ENCODE measurements around the gene OR2A2.
"Not testable (repeated sequence)": the region's sequence is repeated elsewhere in the genome, so short reads cannot be mapped to it uniquely, and the experiment has no call there.

Gene OR2A2, protein sequence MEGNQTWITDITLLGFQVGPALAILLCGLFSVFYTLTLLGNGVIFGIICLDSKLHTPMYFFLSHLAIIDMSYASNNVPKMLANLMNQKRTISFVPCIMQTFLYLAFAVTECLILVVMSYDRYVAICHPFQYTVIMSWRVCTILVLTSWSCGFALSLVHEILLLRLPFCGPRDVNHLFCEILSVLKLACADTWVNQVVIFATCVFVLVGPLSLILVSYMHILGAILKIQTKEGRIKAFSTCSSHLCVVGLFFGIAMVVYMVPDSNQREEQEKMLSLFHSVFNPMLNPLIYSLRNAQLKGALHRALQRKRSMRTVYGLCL

GRCh38 chr7:144109283-144109682 is at the start of gene OR2A2:
OR2A2 (plus strand) TSS chr7:144109583; CDS start chr7:144109583, 0 bp downstream.
- DNase-seq: no peak

DNA sequence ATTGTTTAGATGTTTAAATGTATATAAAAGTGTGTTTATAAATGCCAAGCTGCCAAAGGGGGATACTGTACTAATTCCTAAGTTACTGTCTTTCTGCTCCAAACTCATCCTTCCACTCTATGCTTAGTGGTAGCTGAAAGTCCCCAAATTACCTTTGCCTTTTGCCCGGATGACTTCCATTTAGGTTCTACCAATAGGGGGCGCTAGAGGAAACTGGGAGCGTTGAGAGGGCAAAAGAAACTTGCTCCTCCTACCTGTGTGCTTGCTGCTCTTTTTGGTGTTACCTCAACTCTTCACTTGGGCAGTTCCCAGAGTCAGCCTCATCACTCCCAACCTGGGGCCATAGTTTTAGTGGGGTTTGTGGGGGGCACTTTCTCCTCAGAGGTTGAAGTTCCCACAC is 45.7 kb upstream of the OR2A2 start:
- DNase-seq: no peak

DNA sequence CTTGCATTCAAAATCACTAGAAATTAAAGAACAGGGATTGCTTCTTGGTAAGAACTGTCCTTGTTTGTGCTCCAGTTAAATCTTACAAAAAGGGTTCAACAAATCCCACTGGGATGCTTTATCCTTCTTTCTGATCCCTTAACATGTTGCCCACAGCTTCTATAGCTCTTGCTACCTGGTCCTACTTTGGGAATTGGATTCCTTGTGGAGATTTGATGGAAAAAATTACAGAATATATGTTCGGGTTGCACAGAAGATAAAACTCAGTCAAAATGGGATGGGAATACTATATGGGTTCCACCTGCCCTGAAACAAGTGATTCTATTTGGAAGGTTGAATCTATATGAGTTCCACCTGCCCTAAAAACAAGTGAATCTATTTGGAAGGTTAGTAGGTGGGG is 39.9 kb upstream of the OR2A2 start, which contains the start of gene OR2A25:
Gene OR2A25, plus strand, starts transcription at position 301 of the 400 bp plus-strand sequence. CDS start 4,409 bp downstream, outside the sequence.
- no peak for DNase-seq

DNA sequence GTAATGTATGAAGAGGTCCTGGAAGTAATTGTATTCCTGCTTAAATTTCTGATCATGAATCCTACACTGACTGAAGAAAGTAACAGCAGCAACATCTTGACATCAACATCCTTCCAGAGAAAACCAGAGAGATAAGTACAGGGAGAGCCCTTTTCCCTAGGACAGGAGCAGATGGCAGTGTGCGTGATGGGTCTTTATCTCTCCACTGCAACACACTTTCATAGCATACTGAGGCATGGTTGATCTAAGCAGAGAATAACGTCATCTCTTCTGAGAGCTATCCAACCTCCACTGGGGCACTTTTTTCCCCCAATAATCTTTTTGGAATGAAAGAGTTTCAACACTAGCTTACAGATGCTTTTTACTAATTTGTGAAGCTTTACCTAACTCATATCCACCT is 39.4 kb upstream of the OR2A2 start:
- no peak for DNase-seq

GRCh38 chr7:144074374-144074773 is 35.0 kb upstream of the OR2A2 start:
- DNase-seq: no peak

- DNase-seq: no peak
These were observed 23.4 kb upstream of the OR2A2 start, which contains the start of gene OR2A12 for GRCh38 chr7:144085978-144086377. OR2A12 (plus strand) TSS chr7:144086278; CDS start chr7:144095108, 8,830 bp downstream.

DNA sequence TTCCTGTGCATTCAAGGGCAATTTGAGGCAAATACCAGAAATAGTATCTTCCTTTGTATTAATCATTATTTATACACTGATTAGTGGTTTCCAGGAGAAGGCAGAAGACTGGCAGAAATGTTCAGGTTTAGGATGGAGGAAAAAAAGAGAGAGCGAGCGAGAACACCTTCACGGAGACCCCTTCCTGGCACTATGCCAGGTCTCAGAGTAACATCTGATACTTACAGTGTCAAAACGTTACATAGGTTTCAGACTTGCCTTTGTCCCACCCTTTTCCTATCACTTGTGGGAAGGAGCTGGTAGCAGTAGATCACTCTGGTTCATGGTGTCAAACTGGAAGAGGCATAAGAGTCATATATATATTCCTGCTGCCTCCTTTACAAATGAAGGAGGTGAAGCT is 22.7 kb upstream of the OR2A2 start:
- DNase-seq: no peak

- no peak for DNase-seq
These were observed 22.2 kb upstream of the OR2A2 start for GRCh38 chr7:144087230-144087629.

DNA sequence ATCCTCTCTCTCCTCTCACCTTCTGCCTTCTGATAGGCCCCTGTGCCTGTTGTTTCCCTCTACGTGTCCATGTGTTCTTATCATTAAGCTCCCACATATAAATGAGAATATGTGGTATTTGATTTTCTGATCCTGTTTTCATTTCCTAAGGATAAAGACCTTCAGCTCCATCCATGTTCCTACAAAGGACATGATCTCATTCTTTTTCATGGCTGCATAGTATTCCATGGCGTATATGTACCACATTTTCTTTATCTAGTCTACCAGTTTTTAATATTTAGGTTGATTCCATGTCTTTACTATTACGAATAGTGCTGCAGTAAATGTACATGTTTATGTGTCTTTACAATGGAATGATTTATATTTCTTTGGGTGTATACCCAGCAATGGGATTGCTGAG is 18.7 kb upstream of the OR2A2 start:
- DNase-seq: no peak

- DNase-seq: no peak
These were observed 10.6 kb upstream of the OR2A2 start for GRCh38 chr7:144098776-144099175.

DNA sequence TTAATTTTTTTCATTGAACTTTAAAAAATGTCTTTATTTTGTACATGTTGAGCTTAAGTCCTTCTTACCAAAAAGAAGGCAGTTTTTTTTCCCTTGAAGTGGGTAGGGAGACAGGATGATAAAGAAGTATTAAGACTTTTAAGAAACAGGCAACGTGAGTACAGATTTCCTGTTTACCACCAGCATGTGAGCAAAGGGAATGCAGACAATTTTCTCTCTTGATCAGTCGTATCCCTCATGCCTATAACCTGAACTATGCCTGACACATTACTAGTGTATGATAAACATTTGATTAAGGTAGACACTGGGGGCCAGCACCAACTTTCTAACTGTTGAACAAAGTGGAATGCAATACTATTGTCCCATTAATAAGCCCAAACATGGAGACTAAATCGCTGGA is 8.8 kb upstream of the OR2A2 start:
- DNase-seq: no peak

DNA sequence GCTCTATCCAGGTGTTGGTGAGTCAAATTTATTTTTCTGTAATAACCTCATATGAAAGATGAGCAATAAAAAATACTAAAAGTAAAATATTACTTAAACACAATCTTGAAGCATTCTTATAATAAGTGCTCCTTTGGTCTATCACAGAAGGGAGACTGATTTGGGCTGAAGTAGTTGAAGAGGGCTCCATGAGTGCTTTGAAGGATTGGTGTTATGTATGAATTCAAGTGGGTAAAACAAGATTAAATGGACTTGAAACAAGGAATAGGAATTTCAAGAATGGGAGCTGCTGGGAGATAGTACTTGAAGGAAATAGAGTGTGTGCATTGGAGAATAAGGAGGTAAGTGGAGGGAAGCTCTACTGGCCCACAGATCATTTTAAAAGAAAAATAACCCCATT is 7.3 kb upstream of the OR2A2 start:
- peak in 1 of 3 experiments; percentile 51 for DNase-seq

DNA sequence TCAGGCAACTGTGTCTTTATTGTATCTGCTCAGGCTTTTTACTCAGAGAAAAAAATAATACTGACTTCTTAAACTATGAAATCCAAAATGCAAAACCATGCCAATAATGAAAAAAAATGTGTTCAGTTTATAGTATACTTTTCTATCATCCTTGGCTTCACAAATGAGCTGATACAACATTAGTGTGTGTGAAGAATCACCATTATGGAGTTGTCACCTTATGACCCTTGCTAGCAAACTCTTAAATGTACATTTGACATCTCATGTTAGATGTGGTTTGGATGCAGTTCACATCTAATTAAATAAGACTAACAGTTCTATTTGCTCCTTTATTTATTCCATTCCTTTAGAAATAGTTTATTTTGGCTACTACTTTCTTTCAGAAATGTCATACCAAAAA is 4.2 kb upstream of the OR2A2 start:
- DNase-seq: no peak

DNA sequence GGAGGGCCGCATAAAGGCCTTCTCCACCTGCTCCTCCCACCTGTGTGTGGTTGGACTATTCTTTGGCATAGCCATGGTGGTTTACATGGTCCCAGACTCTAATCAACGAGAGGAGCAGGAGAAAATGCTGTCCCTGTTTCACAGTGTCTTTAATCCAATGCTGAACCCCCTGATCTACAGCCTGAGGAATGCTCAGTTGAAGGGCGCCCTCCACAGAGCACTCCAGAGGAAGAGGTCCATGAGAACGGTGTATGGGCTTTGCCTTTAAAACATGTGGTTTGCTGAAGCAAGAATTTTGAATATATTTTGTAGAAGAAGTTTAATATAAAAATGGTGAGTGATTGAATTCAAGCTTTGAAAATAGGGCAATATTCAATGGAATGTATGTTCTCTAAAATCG is 889 bp downstream of the OR2A2 start:
- DNase-seq: no peak

DNA sequence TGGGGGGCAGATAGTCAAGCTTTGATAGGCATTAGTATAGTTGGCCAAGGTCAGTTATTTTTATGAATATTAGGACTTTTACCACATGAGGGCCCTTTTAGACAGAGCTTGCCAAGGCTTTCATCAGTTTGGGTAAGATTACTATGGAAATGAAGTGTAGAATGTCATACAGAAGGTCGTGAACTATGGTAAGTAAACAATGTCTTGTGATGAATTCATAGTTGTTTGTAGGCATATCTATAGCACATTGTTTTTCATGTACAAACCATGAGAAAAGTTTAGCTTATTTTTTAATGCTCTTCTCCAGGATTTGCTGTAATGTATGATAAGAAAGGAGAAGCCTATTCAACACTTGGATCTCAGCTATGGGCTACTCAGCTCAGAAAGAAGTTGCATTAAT is 4.3 kb downstream of the OR2A2 start:
- no peak for DNase-seq

- DNase-seq: no peak
These were observed 9.0 kb downstream of the OR2A2 start for GRCh38 chr7:144118341-144118740.

DNA sequence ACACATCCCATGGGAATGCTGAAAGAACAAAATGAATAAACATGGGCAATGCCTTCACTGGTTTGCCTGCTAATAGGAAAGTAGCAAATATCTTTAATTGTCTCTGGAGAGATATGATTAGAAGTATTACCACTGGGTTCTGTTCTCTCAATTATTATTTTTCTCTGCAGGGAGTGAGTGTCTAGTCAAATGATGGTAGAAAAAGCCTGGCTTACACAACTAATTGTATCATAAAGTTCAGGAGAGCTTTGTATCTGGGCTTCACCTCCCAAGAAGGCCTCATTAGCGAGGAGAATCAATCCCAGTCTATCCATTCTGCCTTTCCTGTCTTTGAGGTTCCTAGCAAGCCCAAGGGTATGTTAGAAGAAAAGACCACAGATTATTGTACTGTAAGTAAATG is 13.5 kb downstream of the OR2A2 start, which contains the start of gene OR2A14:
Gene OR2A14, plus strand, starts transcription at position 301 of the 400 bp plus-strand sequence. CDS start 5,937 bp downstream, outside the sequence.
- DNase-seq: no peak

GRCh38 chr7:144127714-144128334 is 18.4 kb downstream of the OR2A2 start:
- peak; percentile 65 to 89 (median 75) for DNase-seq

DNA sequence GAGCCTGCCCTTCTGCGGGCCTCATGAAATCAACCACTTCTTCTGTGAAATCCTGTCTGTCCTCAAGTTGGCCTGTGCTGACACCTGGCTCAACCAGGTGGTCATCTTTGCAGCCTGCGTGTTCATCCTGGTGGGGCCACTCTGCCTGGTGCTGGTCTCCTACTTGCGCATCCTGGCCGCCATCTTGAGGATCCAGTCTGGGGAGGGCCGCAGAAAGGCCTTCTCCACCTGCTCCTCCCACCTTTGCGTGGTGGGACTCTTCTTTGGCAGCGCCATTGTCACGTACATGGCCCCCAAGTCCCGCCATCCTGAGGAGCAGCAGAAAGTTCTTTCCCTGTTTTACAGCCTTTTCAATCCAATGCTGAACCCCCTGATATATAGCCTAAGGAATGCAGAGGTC is 20.2 kb downstream of the OR2A2 start:
- DNase-seq: not testable (repeated sequence)

DNA sequence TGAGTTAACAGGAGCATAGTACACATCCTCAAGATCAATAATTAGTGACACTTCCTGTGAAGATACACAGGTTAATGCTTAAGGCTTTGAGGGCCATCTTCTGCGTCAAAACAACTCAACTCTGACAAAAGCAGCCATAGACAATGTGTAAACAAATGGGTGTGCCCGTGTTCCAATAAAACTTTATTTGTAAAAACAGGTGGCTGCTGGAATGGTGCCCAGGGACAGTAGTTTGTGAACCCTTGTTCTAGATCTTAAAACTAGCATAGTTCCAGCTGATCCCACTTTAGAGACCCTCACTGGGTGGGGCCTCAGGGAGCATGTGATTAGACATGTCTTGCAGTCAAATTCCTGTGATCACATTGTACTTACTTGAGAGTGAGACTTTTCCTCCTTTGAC is 21.3 kb downstream of the OR2A2 start:
- no peak for DNase-seq

DNA sequence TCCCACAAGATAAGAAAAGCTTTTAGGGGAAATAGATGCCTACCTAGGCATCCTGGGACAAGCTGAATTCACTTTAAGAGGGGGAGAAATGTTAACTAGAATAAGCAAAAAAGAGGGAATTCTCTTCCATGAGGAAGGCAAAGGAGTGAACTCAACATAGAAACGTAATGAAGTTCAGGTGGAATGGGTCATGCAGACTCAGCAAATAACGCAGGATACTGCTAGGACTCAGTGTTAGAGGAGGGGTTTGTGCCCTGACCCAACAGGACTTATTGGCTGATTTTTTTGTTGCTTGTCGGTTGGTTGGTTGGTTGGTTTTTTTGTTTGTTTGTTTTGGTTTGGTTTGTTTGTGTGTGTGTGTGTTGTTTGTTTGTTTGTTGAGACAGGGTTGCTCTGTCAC is 22.9 kb downstream of the OR2A2 start:
- DNase-seq: no peak

GRCh38 chr7:144133307-144133706 is 23.9 kb downstream of the OR2A2 start:
- no peak for DNase-seq

GRCh38 chr7:144134116-144134515 is 24.7 kb downstream of the OR2A2 start:
- DNase-seq: no peak

- no peak for DNase-seq
These were observed 28.1 kb downstream of the OR2A2 start for GRCh38 chr7:144137501-144137900.
